Measurements from ENCODE around the gene HIC1. TPM values are rescaled to one million over a fixed set of nuclear protein-coding genes. Genes with fewer than 3 reads are reported as not detected.
A peak's percentile ranks its signal among the peaks of the same experiment; 100 is the strongest.

Gene HIC1
- total RNA-seq, 1 experiment from 2014 or later, result 0.59 TPM

DNA sequence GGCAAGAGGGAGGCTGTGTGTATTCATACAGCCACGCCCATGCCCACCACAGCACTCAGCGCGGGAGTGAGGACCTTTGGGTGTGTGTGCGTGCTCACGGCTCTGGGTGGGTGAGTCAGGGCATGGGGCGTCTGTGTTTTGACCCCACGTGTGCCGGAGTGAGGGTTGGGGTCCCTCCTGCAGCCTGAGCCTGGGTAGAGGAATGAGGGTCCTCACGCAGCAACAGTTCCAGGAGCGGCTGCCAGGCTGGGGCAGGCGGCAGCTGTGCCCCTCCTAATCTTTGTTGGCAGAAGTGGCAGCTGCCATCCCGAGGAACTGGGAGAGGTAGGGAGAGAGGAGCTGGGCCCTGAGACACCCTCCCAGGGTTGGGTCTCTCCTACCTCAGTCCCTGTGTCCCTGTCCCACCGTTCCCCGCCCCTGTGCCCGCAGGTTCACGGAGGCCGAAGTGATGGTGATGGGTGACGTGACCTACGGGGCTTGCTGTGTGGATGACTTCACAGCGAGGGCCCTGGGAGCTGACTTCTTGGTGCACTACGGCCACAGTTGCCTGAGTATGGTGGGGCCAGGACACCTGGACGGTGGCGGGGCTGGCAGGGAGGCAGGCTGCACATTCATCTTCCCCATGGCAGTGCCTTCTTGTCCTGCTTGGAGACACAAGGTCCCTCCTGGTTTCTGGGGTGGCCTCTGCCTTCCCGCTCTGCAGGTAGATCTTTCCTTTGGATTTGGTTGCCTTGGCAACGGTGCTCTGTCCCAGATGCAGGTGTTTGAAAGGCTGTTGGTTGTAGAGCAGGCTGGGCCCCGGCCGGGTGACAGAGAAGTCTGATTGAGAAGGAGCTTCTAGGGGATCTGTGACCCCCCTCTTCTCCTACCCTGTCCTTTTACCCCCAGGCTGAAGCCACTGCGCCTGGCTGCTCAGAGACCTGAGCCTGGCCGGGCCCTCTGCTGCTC, 19.1 kb upstream of the HIC1 start:
- Histone ChIP-seq H3K4me3 (ENCODE audit: low read depth, low read length) (no peak overlapping the region), H3K36me3 (ENCODE audit: control insufficient read depth, insufficient read depth, low read length) (no peaks in the 10 kb centered on the region; the same call in none of the 2 replicates), H3K4me1 (peaks cover 2% of the 10 kb centered on the region; the same call in 1 of the 2 replicates), H3K27me3 (replicated peaks; ENCODE audit: control insufficient read depth, insufficient read depth, low read length) (no peaks in the 10 kb centered on the region), H3K9me3 (no peaks in the 10 kb centered on the region)
- Mint-ChIP-seq H3K4me1 (ENCODE audit: low read depth, unreplicated experiment) (no peaks in the 10 kb centered on the region), H3K36me3 (ENCODE audit: insufficient read depth, unreplicated experiment) (peaks cover 5% of the 10 kb centered on the region), H3K27me3 (ENCODE audit: insufficient read depth, unreplicated experiment) (no peaks in the 10 kb centered on the region), H3K27ac (ENCODE audit: unreplicated experiment) (no peak overlapping the region), H3K4me3 (ENCODE audit: unreplicated experiment) (no peak overlapping the region), H3K9me3 (ENCODE audit: unreplicated experiment) (no peaks in the 10 kb centered on the region)
- intact Hi-C loops (cut with micrococcal nuclease; ENCODE audit: unreplicated experiment), result no loop called here
- POLR2A ChIA-PET, result interaction anchor here (0.7 kb wide), 1 partner anchor 16 kb away, joined by 7 read pairs; no protein-coding TSS in a partner anchor
- no TSS peak for BruUV-seq (replicated peaks)
- CTCF ChIA-PET, result interaction anchor here (1.0 kb wide), 1 partner anchor 132 kb away, joined by 3 read pairs; no protein-coding TSS in a partner anchor
- TF ChIP-seq, protein P1, sequence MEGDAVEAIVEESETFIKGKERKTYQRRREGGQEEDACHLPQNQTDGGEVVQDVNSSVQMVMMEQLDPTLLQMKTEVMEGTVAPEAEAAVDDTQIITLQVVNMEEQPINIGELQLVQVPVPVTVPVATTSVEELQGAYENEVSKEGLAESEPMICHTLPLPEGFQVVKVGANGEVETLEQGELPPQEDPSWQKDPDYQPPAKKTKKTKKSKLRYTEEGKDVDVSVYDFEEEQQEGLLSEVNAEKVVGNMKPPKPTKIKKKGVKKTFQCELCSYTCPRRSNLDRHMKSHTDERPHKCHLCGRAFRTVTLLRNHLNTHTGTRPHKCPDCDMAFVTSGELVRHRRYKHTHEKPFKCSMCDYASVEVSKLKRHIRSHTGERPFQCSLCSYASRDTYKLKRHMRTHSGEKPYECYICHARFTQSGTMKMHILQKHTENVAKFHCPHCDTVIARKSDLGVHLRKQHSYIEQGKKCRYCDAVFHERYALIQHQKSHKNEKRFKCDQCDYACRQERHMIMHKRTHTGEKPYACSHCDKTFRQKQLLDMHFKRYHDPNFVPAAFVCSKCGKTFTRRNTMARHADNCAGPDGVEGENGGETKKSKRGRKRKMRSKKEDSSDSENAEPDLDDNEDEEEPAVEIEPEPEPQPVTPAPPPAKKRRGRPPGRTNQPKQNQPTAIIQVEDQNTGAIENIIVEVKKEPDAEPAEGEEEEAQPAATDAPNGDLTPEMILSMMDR (IDR thresholded peaks at IDR 0.05; ENCODE audit: insufficient read depth in 1 of 2, low read depth in 1 of 2, low read length in 1 of 2, severe bottlenecking in 1 of 2, unreplicated experiment in 1 of 2), result no peak
- no peak for DNase-seq

DNA sequence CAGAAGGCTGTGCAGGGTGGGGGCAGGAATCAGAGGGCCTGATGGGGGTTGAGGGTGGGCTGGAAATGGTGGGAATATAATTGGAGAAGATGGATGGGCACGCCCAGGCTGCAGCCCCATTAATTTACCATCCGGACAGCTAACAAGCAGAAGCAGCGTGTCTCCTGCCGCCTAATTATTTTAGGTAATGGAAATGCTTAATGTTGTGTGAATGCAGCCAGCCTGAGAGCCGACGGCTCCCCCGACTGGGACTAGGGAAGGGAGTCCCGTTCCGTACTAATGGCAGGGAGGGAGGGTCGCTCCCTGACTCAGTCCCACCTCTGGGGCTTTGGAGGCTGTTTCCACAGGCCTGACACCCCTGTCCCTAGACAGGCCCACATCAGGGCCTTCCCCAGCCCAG, 17.7 kb upstream of the HIC1 start:
- ChIA-PET CTCF (interaction anchor here (1.2 kb wide), 1 partner anchor 127 kb away, joined by 3 read pairs; no protein-coding TSS in a partner anchor), POLR2A (no interaction called here)
- no peaks in the 10 kb centered on the region for H3K4me1 Mint-ChIP-seq (ENCODE audit: low read depth, unreplicated experiment)
- TF ChIP-seq, protein P1 (IDR thresholded peaks at IDR 0.05; ENCODE audit: insufficient read depth in 1 of 2, low read depth in 1 of 2, low read length in 1 of 2, severe bottlenecking in 1 of 2, unreplicated experiment in 1 of 2), result no peak
- Histone ChIP-seq H3K4me3 (ENCODE audit: low read depth, low read length) (no peak overlapping the region), H3K4me1 (peaks cover 6% of the 10 kb centered on the region; the same call in 1 of the 2 replicates), H3K36me3 (ENCODE audit: control insufficient read depth, insufficient read depth, low read length) (no peaks in the 10 kb centered on the region; the same call in none of the 2 replicates), H3K27me3 (replicated peaks; ENCODE audit: control insufficient read depth, insufficient read depth, low read length) (no peaks in the 10 kb centered on the region), H3K9me3 (no peaks in the 10 kb centered on the region)
- intact Hi-C loops (cut with micrococcal nuclease; ENCODE audit: unreplicated experiment), result no loop called here
- H3K27me3 Mint-ChIP-seq (ENCODE audit: insufficient read depth, unreplicated experiment), result no peaks in the 10 kb centered on the region
- H3K4me3 Mint-ChIP-seq (ENCODE audit: unreplicated experiment), result no peak overlapping the region
- peaks cover 13% of the 10 kb centered on the region for H3K36me3 Mint-ChIP-seq (ENCODE audit: insufficient read depth, unreplicated experiment)
- H3K9me3 Mint-ChIP-seq (ENCODE audit: unreplicated experiment), result no peaks in the 10 kb centered on the region
- H3K27ac Mint-ChIP-seq (ENCODE audit: unreplicated experiment), result no peak overlapping the region
- BruUV-seq (replicated peaks), result no TSS peak
- no peak for DNase-seq

DNA sequence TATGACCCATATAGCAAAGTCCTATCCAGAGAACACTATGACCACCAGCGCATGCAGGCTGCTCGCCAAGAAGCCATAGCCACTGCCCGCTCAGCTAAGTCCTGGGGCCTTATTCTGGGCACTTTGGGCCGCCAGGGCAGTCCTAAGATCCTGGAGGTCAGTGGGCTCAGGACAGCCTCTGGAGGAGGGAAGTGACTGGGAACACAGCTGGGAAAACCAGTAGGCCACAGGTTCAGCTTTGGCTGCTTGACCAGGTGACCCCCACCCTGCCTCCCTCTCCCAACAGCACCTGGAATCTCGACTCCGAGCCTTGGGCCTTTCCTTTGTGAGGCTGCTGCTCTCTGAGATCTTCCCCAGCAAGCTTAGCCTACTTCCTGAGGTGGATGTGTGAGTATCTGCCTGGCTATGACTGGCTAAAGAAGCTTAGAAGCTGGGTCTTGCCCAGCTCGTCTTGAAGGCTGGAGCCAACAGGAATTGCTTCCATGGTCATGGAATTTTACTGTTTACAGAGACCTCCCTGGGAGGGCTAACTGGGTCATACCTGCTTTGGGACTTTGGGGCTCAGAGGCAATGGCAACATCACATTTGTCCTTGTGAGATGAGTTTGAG, 14.6 kb upstream of the HIC1 start:
- H3K27me3 Mint-ChIP-seq (ENCODE audit: insufficient read depth, unreplicated experiment), result no peaks in the 10 kb centered on the region
- H3K27me3 ChIP-seq (replicated peaks; ENCODE audit: control insufficient read depth, insufficient read depth, low read length), result no peaks in the 10 kb centered on the region
- H3K36me3 Mint-ChIP-seq (ENCODE audit: insufficient read depth, unreplicated experiment), result peaks cover 41% of the 10 kb centered on the region
- intact Hi-C loops (cut with micrococcal nuclease; ENCODE audit: unreplicated experiment), result no loop called here
- no peaks in the 10 kb centered on the region for H3K9me3 ChIP-seq
- CTCF ChIA-PET, result interaction anchor here (1.5 kb wide), 1 partner anchor 131 kb away, joined by 8 read pairs; no protein-coding TSS in a partner anchor
- no peak overlapping the region for H3K27ac Mint-ChIP-seq (ENCODE audit: unreplicated experiment)
- POLR2A ChIA-PET, result no interaction called here
- peaks cover 3% of the 10 kb centered on the region; the same call in 1 of the 2 replicates for H3K36me3 ChIP-seq (ENCODE audit: control insufficient read depth, insufficient read depth, low read length)
- no peak for DNase-seq
- TF ChIP-seq, protein P1 (IDR thresholded peaks at IDR 0.05; ENCODE audit: insufficient read depth in 1 of 2, low read depth in 1 of 2, low read length in 1 of 2, severe bottlenecking in 1 of 2, unreplicated experiment in 1 of 2), result no peak
- peak overlapping the region; percentile 95 for H3K4me3 Mint-ChIP-seq (ENCODE audit: unreplicated experiment)
- H3K9me3 Mint-ChIP-seq (ENCODE audit: unreplicated experiment), result no peaks in the 10 kb centered on the region
- H3K4me3 ChIP-seq (ENCODE audit: low read depth, low read length), result no peak overlapping the region
- no TSS peak for BruUV-seq (replicated peaks)
- peaks cover 18% of the 10 kb centered on the region for H3K4me1 ChIP-seq
- peaks cover 9% of the 10 kb centered on the region for H3K4me1 Mint-ChIP-seq (ENCODE audit: low read depth, unreplicated experiment)

Data from Caco-2 (cell line).